ENCODE data around the gene SSBP3. TPM values are rescaled to one million over a fixed set of nuclear protein-coding genes. Genes with fewer than 3 reads are reported as not detected.

Gene SSBP3
- total and polyA plus RNA-seq, 9 of the 15 experiments (the other 6 are each of a cell fraction or from before 2014, with no cell fraction given), result 8.7 to 108 (median 33.8) TPM

- TF ChIP-seq ZNF280B (CRISPR knock-in tag; IDR thresholded peaks at IDR 0.05) (no peak), SIN3A (IDR thresholded peaks at IDR 0.05; ENCODE audit: borderline replicate concordance in 2 of 2, control insufficient read depth in 1 of 2, low read depth in 2 of 2, low read length in 2 of 2) (no peak), VEZF1 (CRISPR knock-in tag; IDR thresholded peaks at IDR 0.05) (no peak), ERF (CRISPR knock-in tag; IDR thresholded peaks at IDR 0.05) (no peak), ZNF830 (CRISPR knock-in tag; IDR thresholded peaks at IDR 0.05) (no peak), SIX5 (IDR thresholded peaks at IDR 0.05; ENCODE audit: borderline replicate concordance in 1 of 2, insufficient read depth in 1 of 2, low read depth in 1 of 2, low read length in 2 of 2) (no peak), TEAD4 (IDR thresholded peaks at IDR 0.05; ENCODE audit: low read length) (peak; percentile 56; the same call in 1 of the 2 replicates), TEAD4 (CRISPR knock-in tag; IDR thresholded peaks at IDR 0.05; ENCODE audit: borderline replicate concordance) (no peak), CEBPG (CRISPR knock-in tag; IDR thresholded peaks at IDR 0.05) (no peak), CEBPG (tag; conservative IDR thresholded peaks at IDR 0.05 in 1 of 2, IDR thresholded peaks at IDR 0.05 in 1 of 2) (peak in 1 of 2 experiments; percentile 37; a peak in 2 of 4 replicates), ZNF274 (IDR thresholded peaks at IDR 0.05; ENCODE audit: borderline replicate concordance, low read depth, low read length) (no peak), CEBPB (tag; IDR thresholded peaks at IDR 0.05) (peak; percentile 31), SP2 (IDR thresholded peaks at IDR 0.05; ENCODE audit: extremely low read depth, low read depth, low read length, poor library complexity, severe bottlenecking) (no peak), RNF2 (IDR thresholded peaks at IDR 0.05) (no peak), KLF6 (CRISPR knock-in tag; IDR thresholded peaks at IDR 0.05; ENCODE audit: borderline replicate concordance) (no peak), CREBBP (IDR thresholded peaks at IDR 0.05; ENCODE audit: low read depth, low read length) (no peak), ZBTB7A (IDR thresholded peaks at IDR 0.05; ENCODE audit: borderline replicate concordance, control insufficient read depth, low read depth, low read length) (no peak), ARID4B (CRISPR knock-in tag; IDR thresholded peaks at IDR 0.05) (no peak), CBX8 (IDR thresholded peaks at IDR 0.05; ENCODE audit: borderline replicate concordance, extremely low read depth, low read depth, low read length, poor library complexity, severe bottlenecking) (no peak)
These were observed 175.5 kb downstream of the SSBP3 start (continued) for GRCh38 chr1:54230507-54231339.
